GM18502 (cell line): ENCODE measurements around the gene ACTN1.

Experiments used
- ATAC-seq: cut with Tn5 transposase; IDR thresholded peaks from one replicate; pipeline ENCODE4 v1.9.1; 2021; ENCODE audit warnings: mild to moderate bottlenecking; ENCODE audit not compliant: unreplicated experiment, poor library complexity

The ACTN1 gene

DNA sequence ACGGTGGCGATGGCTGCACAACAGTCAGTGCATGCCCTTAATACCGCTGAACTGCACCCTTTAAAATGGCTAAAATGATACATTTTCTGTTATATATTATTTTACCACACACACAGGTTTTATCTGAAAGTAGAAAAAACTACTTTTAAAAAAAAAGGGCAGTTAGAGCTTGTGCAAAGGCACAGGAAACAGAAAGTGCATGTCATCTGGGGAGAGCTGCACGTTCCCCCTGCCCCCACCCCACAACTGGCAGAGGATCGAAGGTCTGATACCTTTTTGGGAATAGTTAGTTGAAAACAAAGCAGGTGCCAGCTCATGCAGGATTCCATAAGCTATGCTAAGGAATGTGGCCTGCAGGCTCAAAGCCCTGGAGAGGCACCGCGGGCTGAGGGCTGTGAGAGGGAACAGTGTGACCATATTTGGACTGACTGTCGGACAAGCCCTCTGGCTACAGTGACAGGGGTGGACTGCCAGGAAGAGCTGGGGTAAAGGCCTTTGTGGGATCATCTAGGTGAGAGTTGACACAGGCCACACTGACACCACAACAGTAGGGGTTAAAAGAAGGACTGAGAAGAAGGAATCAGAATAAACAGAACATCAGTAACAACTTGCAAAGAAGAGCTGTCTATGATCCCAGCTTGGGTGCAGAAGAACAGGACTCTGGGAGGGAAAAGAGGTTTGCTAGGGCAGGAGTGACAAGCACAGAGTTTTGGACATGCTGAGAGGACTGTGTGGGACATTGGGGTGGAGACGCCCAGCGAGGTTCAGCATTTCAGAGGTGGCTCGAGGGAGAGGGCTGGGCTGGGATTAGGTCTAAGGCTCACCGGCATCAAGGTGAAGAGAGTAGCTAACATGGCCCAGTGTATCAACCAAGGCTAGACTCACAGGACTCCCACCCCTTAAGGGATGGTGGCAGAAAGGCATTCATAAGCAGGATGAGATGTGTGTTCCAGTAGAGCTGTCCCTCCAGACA is 54.6 kb downstream of the ACTN1 start:
- no peak for ATAC-seq

DNA sequence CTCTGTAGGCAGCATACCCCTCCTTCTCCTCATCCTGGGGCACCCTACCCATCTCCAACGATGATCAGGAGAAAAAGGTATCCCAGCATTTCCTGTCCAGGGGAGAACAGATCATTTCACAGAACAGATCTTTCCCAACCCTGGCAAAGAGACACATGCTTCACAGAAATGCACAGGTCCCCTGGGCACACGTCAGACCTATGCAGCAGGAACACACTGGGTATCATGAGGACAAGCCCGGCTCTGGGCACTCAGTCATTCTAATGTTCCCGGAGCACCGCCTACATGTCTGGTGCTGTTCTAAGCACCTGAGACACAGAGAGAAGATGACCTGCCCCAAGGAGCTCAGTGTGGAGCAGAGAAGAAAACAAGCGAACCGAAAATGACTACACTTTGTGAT is 56.2 kb downstream of the ACTN1 start:
- no peak for ATAC-seq

DNA sequence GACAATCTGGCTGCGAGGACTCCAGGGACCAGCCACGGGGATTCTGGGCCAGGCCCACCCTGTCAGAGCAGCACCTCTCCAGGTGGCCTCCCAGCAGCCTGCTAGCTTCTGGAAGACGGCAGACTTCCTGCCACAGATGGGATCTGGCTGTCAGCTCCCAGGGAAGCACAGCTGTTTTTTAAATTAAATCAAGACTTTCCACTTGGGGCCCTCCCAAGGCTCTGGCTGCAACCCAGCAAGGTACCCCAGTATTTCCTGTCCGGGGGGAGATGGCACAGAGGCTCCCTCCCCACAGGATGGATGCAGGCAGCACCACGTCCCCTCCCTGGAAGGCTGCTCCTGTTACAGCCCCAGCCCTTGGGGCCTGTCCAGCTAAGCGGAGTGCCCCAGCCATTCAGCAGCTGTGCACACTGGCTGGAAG is 56.9 kb downstream of the ACTN1 start:
- ATAC-seq, result no peak

DNA sequence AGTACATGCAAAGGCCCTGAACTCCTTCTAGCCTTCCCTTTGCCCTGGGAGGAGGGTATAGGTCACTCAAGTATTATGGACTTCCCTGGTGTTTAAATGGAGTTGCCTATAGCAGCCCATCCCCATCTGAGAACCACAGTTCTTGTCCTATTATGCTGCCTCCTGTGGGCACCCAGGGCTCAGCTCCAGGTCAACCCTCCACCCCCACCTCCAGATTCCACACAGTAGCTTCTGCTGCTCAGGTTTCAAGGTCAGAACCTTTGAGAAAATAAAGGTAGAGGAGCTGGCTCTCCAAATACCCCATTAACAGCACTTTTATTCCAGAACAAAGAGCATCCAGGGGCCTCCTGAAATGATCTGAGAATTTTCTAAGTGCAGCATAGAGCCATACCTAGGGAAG is 57.4 kb downstream of the ACTN1 start:
- ATAC-seq, result no peak

DNA sequence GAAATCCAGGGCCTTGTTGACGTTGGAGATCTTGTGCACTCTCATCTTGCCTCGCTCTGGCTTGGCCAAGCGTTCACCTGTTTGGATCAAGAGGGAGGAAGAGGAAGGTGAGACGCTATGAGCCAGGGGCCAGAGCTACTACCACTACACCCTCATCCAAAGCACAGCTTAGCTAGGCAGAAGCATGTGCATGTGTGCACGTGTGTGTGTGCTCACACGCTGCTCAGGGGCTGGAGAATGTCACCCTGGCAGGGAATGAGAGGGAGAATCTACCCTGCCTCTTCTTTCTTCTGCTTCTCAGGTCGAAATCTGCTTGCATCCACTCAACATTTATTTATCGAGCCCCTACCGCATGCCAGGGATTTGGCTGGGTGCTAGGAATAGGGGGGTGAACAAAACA is 58.1 kb downstream of the ACTN1 start:
- ATAC-seq, result no peak

DNA sequence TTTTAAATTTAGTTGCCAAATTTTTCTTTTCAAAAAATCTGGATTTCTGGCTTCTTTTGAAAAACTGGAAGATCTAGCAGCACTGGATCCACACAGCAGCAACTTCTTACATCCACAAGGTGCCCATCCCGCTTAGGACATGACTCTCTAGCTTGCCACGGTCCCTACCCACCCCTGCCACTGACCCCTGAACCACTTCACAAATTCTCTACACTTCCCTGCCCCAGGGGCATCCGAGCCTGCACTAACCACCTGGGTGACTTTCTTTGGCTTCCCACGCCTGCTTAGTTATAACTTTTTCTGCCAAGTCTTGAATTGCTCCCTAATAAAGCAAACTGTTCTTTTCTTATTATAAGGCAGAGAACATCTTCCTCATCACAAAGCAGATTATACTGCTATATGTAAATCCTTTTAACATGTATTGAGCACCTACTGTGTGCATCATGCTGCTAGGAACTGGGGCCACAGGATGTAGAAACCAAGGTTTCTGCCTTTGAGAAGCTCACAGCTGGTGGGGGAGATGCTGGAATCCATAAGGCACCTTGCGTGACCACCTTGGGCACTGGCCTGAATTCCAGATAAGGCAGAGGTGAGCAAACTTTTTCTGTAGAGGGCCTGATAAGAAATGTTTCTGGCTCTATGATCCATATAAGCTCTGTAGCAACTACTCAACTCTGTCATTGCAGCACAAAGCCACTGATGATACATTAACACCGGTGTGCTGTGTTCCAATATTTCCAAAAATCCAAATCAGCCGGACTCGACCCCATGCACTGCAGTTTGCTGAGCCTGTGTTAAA is 59.8 kb downstream of the ACTN1 start:
- no peak for ATAC-seq

DNA sequence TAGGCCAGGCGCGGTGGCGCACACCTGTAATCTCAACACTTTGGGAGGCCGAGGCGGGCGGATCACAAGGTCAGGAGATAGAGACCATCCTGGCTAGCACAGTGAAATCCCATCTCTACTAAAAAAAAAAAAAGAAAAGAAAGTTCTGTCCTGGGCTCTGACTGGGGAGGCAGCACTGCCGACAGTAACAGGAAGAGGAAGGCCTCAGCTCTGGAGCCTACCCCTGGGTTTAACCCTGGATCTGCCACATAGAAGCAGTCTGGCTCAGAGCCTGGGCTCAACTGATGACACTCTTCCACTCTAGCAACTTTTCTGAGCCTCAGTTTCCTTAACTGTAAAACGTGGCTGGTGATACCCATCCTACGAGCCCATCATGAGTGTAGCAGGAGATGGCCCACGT is 60.5 kb downstream of the ACTN1 start:
- no peak for ATAC-seq

DNA sequence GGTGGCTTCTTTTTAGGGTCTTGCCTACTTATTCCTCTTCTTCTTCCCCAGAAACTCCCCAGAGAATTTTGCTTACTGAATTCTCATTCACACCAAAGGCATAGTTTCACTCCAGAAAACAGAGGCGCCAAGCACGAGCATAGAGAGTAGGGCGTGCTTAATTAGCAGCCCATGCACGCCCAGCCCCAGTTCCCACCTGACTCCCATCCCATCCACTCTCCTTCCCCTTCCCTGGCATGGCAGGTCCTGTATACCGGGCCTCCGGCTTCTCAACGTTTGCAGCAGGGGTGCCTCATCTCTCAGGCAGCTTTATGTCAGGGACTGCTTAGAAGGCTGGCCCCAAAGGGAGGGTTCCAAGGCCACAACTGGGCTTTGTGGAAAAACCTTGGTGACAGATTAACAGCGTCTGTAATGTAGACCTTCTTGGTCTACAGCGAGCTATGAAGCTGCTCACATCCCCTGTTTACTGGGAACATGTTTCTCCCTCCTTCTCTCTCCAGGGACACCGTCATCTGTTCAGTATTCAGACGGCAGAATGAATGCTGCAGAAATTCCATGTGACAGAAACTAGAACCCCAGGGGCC is 62.7 kb downstream of the ACTN1 start:
- no peak for ATAC-seq

DNA sequence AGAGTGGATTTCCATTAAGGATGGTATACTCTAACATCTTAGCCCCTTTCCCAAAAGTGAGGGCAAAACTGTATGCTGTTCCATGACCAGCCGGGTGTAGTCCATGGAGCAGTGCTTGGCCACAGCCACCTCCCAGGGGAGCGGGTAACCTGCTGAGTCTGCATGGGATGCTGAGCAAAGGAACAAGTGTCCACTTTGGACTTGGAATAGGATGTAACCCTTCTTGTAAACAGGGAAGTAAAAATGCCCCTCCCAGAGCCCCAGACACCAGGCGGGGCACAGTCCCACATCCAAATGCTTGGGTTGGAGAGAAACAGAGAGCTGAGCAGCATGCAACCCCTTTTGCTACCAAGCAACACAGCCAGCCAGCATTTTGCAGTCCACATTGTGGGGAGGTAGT is 65.6 kb downstream of the ACTN1 start:
- no peak for ATAC-seq

DNA sequence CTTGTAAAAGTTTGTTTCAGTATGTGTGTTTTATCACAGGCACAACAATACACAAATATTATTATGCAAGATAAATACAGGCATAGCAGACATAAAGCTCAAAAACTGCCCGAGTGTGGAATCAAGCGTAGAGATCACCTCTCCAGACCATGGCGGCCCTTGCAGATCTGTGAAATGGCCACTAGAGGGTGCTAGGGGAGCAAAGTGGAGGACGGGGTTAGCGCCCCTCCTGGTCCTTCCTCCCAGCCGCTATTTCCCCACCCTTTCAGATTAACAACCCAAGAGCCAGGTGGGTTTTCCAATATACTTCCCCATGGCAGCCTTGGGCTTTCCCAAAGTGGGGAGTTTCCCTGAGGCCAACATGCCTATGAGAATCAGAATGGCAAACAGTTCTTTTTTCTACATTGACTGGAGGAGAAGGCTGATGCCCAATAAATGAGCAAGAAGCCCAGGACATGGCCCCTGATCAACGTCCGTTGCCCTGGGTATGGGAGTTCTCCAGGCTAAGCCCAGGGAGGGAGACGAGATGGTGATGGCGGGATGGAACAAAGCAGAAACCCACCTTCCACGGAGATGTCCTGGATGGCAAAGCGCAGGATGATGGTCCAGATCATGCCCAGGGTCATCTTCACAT is 67.4 kb downstream of the ACTN1 start:
- no peak for ATAC-seq

DNA sequence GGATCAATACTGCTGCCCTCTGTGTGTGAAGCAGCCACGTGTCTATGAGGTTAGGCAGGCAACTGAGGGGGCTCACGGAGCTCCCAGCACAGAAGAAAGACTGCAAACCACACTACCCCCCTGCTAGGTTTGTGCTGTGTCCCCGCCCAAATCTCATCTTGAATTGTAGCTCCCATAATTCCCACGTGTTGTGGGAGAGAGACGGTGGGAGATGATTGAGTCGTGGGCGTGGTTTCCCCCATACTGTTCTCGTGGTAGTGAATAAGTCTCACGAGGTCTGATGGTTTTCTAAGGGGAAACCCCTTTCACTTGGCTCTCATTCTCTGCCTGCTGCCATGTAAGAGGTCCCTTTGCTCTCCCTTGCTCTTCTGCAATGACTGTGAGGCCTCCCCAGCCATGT is 68.6 kb downstream of the ACTN1 start:
- ATAC-seq, result no peak

DNA sequence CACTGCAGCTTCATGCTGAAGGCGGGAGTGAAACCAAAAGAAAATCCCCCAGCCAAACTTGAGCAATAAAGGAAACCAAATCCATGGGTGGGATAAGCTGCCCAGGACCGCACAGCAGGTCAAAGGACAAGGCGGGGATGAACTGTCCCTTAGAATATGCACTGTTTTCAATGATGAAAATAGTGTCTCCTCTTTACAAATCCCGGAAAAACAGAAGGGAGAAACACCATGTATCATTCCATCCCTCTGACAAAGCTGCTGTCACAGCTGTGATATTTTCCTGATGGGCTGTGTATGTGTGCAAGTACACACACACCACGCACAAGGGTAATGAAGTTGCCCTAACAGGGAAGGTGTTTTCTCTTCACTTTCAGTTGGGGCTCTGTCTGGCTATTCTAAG is 70.3 kb downstream of the ACTN1 start:
- ATAC-seq, result no peak

DNA sequence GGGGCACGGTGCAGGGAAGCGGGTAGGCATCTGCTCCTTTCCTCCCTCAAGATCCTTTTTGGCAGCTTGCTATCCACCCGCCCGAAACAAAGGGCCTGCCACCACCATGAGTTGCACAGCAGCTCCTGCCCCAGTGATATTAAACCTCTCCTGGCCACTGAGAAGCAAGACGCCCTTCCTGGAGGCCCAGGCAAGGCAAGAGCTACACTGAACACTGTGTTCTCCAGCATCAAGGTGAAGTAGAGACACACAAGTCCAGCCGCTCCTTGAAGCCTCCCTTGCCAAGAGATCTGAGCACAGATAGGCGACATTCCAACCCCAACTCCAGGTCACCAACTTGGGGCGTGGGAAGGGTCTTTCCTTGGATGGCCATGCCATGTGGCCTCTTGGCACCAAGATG is 70.9 kb downstream of the ACTN1 start:
- no peak for ATAC-seq

DNA sequence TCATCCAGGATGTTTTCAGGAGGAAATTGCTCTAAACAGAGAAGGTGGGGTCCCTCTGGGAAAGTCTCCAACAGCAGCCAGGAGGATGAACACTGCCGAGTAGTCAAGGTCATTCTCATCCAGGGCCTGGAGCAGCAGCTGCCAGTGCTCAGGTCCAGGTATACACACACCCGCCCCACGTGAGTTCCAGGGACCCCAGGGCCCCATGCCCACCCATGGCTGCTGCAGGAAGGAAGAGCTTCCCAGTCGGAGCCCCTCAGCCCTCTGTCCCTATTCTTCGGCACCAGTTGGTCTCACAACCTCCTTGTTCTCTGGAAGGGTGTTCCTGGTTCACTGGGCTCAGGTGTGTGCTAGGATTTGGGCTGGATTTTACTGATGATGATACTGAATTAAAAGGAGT is 72.7 kb downstream of the ACTN1 start:
- ATAC-seq, result no peak

DNA sequence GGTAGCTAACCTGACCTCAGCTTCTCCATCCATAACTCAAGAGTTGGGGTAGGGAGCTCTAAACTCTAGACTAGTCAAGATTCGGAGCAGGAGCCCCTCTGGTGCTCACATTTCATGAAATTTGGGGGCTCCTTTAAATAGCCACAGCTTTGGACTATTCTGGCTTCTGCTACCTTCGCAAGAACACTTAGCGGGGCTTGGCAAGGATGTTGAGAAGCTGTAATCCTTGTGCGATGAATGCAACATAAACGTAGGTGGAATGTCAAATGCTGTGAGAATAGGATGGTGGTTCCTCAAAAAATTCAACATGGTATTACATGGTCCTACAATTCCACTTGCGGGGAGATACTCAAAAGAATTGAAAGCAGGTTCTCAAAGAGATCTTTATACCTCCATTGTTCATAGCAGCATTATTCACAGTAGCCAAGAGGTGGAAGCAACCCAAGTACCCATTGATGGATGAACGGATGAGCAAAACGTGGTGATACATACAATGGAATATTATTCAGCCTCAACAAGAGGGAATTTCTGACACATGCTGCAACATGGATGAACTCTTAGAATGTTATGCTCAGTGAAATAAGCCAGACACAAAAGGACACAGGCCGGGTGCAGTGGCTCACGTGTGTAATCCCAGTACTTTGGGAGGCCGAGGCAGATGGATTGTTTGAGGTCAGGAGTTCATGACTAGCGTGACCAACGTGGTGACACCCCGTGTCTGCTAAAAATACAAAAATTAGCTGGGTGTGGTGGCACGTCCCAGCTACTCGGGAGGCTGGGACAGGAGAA is 73.8 kb downstream of the ACTN1 start:
- no peak for ATAC-seq

DNA sequence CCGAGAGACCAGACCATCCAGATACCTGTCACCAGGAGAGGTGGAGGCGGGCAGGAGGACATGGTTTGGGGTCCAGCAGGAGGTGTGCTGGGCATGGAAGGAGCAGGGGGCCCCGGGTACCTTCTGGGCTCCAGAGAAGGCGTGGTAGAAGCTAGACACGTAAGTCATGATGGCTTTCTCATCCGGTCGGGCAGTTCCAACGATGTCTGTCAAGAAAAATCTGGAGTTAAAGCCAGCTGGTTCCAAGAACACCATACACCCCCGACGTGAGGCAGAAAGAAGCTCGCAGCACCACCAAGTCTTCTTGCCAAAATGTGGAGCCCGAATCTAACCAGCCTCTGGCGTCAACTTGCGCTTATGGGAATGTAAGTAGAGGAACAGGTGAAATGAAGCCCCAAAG is 76.7 kb downstream of the ACTN1 start:
- no peak for ATAC-seq

DNA sequence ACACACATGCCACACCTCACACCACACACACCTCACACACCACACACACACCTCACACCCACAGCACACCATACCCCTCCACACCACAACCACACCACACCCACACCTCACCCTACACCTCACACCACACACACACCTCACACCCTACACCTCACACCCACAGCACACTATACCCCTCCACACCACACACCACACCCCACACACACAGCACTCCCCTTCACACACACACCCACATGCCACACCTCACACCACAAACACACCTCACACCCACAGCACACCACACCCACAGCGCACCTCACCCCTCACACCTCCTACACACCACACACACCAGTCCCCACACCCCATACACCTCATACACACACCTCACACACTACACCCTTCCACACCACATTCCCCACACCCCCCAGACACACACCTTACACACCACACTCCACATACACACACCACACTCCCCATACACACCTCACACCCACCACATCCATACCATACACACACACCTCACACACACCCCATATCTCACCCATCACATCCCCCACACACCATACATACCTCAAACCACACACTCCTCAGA is 80.0 kb downstream of the ACTN1 start:
- ATAC-seq, result no peak

DNA sequence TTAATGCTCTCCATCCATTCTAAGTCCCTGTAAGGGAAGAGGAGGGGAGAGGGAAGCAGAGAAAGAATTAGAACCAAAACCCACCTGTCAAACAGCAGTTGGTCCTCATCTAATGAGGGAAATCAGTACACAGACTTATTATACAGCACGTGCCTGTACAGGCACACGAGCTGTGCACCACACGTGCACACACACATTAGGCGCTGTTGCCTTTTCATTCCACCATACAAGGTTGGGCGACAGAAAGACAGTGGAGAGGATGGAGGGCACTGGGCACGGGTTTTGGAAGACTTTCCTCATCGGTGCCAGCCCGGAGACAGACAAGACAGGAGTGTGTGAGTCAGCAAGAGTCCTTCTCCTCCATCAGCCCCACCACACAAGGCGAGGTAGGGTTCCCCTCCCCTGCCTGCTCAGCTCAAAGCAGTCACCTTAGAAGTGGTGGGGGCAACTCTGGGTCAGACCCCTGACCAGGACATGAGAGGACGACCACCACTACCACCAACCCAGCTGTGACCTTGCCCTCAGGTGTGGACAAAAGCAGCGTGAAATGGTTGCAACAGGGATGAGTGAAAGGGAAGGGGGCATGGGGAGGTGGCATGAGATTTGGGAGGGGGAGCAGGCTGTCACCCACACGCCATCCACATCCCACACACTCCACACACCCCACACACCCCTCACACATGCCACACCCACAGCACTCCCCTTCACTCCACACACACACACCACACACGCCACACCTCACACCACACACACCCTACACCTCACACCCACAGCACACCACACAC is 80.7 kb downstream of the ACTN1 start:
- ATAC-seq, result no peak
